Peyer's patch (tissue), 4 donors: ENCODE data around the gene ATF6. TPM values are rescaled to one million over a fixed set of nuclear protein-coding genes. Genes with fewer than 3 reads are reported as not detected.

Experiments used
- DNase-seq, 3 donors: peaks; one replicate each; pipeline ENCODE4 v3.0.0-alpha.2; 2017 to 2019
- H3K27ac ChIP-seq, 4 donors: fragments of 200-600 bp; sonication (generic); one replicate each; pipeline ENCODE4 v1.5.1; 2016 to 2019
- H3K27me3 ChIP-seq, 2 donors: fragments of 200-600 bp; sonication (generic); one replicate each; pipeline ENCODE4 v1.5.1; 2019
- H3K36me3 ChIP-seq, 3 donors: fragments of 200-600 bp; sonication (generic); one replicate each; pipeline ENCODE4 v1.5.1; 2016 to 2019
- H3K4me1 ChIP-seq, 4 donors: fragments of 200-600 bp; sonication (generic); one replicate each; pipeline ENCODE4 v1.5.1; 2016 to 2019
- H3K4me3 ChIP-seq, 4 donors: fragments of 200-600 bp; sonication (generic); 1 replicate in 3 of 4; 2 replicates in 1 of 4; pipeline ENCODE4 v1.5.1; 2016 to 2019; ENCODE audit warnings: mild to moderate bottlenecking in 1 of 4
- H3K9me3 ChIP-seq, 4 donors: fragments of 200-600 bp; sonication (generic); one replicate each; pipeline ENCODE4 v1.5.1; 2016 to 2019; ENCODE audit warnings: mild to moderate bottlenecking in 1 of 4
- CTCF ChIP-seq, 6 experiments: fragments of 450-650 bp in 4 of 6; fragments of 200-600 bp in 2 of 6; sonication (generic) in 1 of 6; IDR thresholded peaks; one replicate each; pipeline ENCODE4 v1.5.1; 2017 to 2019; ENCODE audit warnings: antibody characterized with exemption in 6 of 6, mild to moderate bottlenecking in 3 of 6, moderate library complexity in 1 of 6
- POLR2A ChIP-seq, 2 donors: fragments of 450-650 bp; IDR thresholded peaks; one replicate each; pipeline ENCODE4 v1.5.1; 2017; ENCODE audit warnings: antibody characterized with exemption in 2 of 2, mild to moderate bottlenecking in 2 of 2, moderate library complexity in 2 of 2
- small RNA-seq, 2 donors: library from RNA; depleted of rRNA; stranded (forward); fragments of <200 nt; gene quantifications; one replicate each; pipeline ENCODE3, GENCODE V24; 2016
- total RNA-seq, 4 donors: library from RNA; depleted of rRNA; stranded (reverse); fragments of >200 nt; gene quantifications; one replicate each; pipeline ENCODE4 v1.1.0, GENCODE V29; 2016

Gene ATF6
- total RNA-seq, 4 donors from 2014 or later: 15.5 to 21.4 (median 20.8) TPM

- H3K9me3 ChIP-seq: peaks cover 0 to 6% (median 0%) of the 10 kb centered on the region in 4 donors
- no peak for DNase-seq
- no peak overlapping the region for H3K4me3 ChIP-seq
- no peaks in the 10 kb centered on the region for H3K36me3 ChIP-seq
- no peaks in the 10 kb centered on the region for H3K4me1 ChIP-seq
- H3K27ac ChIP-seq: no peak overlapping the region
- no peaks in the 10 kb centered on the region for H3K27me3 ChIP-seq
- TF ChIP-seq POLR2A (IDR thresholded peaks at IDR 0.05) (no peak), CTCF (IDR thresholded peaks at IDR 0.05) (no peak)
Measured at GRCh38 chr1:162011337-162012012, 245.4 kb downstream of the ATF6 start.

- H3K9me3 ChIP-seq: peaks cover 0 to 6% (median 0%) of the 10 kb centered on the region in 4 donors
- TF ChIP-seq CTCF (IDR thresholded peaks at IDR 0.05): no peak
- no peak for TF ChIP-seq POLR2A (IDR thresholded peaks at IDR 0.05)
- H3K36me3 ChIP-seq: no peaks in the 10 kb centered on the region
- no peaks in the 10 kb centered on the region for H3K27me3 ChIP-seq
- H3K27ac ChIP-seq: no peak overlapping the region
- H3K4me3 ChIP-seq: no peak overlapping the region
- H3K4me1 ChIP-seq: no peaks in the 10 kb centered on the region
- no peak for DNase-seq
Measured at GRCh38 chr1:162013289-162013688, 247.2 kb downstream of the ATF6 start.

Small RNA genes within 50 kb of the gene (small RNA-seq; reads per million reads assigned to genes)
- gene RN7SL466P: 0 reads per million in 2 donors

Other genes starting within 250 kb of the ATF6 start
- gene HSPA6, start 241.8 kb upstream of the ATF6 start, total RNA-seq: 1 to 10 TPM in 2 of 4 donors, under 1 TPM in 2; 0.35 to 5.8 (median 0.91) TPM
- 1 to 10 TPM in 1 of 4 donors, under 1 TPM in 1, not detected in 2; 0.53 to 2.8 TPM for gene FCGR3A, start 216.5 kb upstream of the ATF6 start, total RNA-seq
- 1 to 10 TPM in 1 of 4 donors, not detected in 3; 6.6 TPM for gene FCGR3B, start 135.1 kb upstream of the ATF6 start, total RNA-seq
- gene FCGR2B, start 103.2 kb upstream of the ATF6 start, total RNA-seq: 10 to 100 TPM in 2 of 4 donors, 1 to 10 TPM in 1, under 1 TPM in 1; 0.95 to 50.3 (median 10.8) TPM
- 10 to 100 TPM in 1 of 4 donors, 1 to 10 TPM in 1, under 1 TPM in 1, not detected in 1; 0.85 to 47.0 (median 5.0) TPM for gene FCRLA, start 59.1 kb upstream of the ATF6 start, total RNA-seq
- under 1 TPM in 2 of 4 donors, not detected in 2; 0.40 to 0.57 TPM for gene FCRLB, start 44.8 kb upstream of the ATF6 start, total RNA-seq
- gene DUSP12, start 16.5 kb upstream of the ATF6 start, total RNA-seq: 10 to 100 TPM in 3 of 4 donors, 1 to 10 TPM in 1; 7.7 to 23.1 (median 16.3) TPM